ENCODE data around the gene LRRC7.

Gene LRRC7

GRCh38 chr1:69728206-69728605 lies 160.5 kb downstream of the LRRC7 start:
- H3K9me3 ChIP-seq: peaks cover 20% of the 10 kb centered on the region
- no peak overlapping the region for H3K4me3 ChIP-seq
- H3K27me3 ChIP-seq: no peaks in the 10 kb centered on the region
- no peak overlapping the region for H3K4me2 ChIP-seq
- H3K9ac ChIP-seq: no peak overlapping the region
- no peak overlapping the region for H3K27ac ChIP-seq
- no peaks in the 10 kb centered on the region for H3K4me1 ChIP-seq
- no peaks in the 10 kb centered on the region for H4K20me1 ChIP-seq
- no peak for TF ChIP-seq Cebpa-rat (IDR thresholded peaks at IDR 0.05)
- no peaks in the 10 kb centered on the region for H3K36me3 ChIP-seq

GRCh38 chr1:69733061-69733460 lies 165.3 kb downstream of the LRRC7 start:
- TF ChIP-seq Cebpa-rat (IDR thresholded peaks at IDR 0.05): no peak
- Histone ChIP-seq H4K20me1 (no peaks in the 10 kb centered on the region), H3K36me3 (no peaks in the 10 kb centered on the region), H3K4me2 (no peak overlapping the region), H3K4me3 (no peak overlapping the region), H3K9me3 (peaks cover 25% of the 10 kb centered on the region), H3K4me1 (no peaks in the 10 kb centered on the region), H3K27ac (no peak overlapping the region), H3K9ac (no peak overlapping the region), H3K27me3 (no peaks in the 10 kb centered on the region)

DNA sequence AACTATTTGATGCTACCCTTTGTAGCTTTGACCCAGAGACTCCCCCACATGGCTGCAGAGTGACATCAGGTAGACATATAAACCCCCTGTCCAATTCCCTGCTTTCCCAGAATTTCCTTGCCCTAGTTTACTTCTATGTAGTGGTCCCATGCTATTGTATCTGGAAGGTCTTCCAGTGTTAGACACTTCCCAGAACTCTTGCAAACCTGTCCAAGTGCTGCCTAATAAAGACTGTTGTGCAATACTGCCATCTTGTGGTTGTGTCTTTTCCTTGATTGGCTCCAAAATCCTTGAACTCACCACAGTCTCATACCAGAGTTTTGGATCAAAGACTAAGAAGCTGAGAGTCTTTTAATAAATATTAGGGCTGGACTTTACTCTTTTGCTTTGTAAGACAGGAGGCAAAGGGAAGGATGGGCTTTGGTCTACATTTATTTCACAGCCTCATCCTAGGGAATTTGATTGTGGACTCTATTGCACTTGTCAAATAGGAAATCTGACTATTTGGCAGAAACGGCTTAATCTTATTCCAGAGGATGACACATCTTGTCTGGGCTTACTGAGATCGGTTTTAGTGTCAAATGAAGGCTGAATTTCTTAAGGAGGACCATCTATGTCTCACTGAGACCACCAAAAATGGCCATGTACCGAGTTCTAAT lies 169.9 kb downstream of the LRRC7 start:
- H3K4me2 ChIP-seq: no peak overlapping the region
- H3K27ac ChIP-seq: no peak overlapping the region
- H3K27me3 ChIP-seq: no peaks in the 10 kb centered on the region
- no peaks in the 10 kb centered on the region for H3K36me3 ChIP-seq
- H3K4me3 ChIP-seq: no peak overlapping the region
- no peaks in the 10 kb centered on the region for H3K4me1 ChIP-seq
- peak; percentile 44; the same call in 1 of the 2 replicates for TF ChIP-seq Cebpa-rat (IDR thresholded peaks at IDR 0.05)
- H4K20me1 ChIP-seq: no peaks in the 10 kb centered on the region
- no peak overlapping the region for H3K9ac ChIP-seq
- peaks cover 5% of the 10 kb centered on the region; the same call in 1 of the 2 replicates for H3K9me3 ChIP-seq

DNA sequence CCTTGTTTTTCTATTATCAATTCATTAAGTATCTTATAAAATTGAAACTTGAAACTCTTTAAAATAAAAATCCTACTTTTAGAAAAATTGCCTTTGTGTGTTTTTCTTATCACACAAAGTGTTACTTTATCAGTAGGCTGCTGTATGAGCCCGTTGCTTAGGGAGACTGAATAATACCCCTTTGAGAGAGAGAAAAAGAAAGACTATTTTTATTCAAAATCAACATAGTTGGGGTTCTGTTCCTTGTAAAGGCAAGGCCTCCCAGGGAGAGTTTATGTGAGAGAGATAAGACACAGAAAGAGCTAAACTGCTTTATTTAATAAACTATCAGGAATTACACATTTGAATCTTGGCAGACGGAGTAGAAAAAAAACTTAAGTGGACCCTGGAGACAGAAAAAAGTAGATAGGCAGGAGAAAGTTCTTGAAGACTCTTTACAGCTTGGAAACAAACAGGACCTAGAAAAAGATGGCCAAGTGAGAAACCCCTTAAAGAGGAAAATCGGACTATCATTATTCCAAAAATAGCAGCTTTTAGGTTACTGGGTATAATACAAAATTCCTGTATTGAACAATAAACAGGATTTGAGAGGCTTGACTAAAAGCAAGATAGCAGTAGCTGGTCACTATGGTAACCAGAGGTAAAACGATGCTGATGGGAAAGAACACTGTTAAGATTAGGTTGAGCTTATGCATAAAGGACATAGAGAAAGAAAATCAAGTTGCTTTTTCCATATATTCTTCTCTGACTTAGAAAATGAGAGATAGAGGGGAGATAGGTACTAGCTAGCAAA lies 170.9 kb downstream of the LRRC7 start:
- Histone ChIP-seq H3K4me1 (no peaks in the 10 kb centered on the region), H3K9ac (no peak overlapping the region), H3K36me3 (no peaks in the 10 kb centered on the region), H3K4me3 (no peak overlapping the region), H3K4me2 (no peak overlapping the region), H4K20me1 (no peaks in the 10 kb centered on the region), H3K27ac (no peak overlapping the region), H3K27me3 (no peaks in the 10 kb centered on the region), H3K9me3 (peaks cover 5% of the 10 kb centered on the region; the same call in 1 of the 2 replicates)
- TF ChIP-seq Cebpa-rat (IDR thresholded peaks at IDR 0.05): no peak

DNA sequence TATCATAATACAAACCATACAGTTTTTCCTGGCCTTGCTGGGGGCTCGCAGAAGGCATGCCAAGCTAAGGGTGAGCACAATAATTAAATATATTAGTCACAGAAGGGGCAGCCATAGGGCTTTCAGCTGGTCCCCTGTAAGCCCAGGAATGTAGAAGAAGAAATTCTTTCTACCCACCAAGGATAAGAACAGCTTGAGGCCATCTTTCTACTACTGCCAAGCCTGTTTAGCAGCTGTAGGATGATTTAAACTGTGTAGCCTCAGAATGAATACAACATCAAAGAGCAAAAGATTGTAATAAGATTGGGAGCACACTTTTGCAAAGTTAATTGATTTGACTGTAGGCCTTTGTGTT lies 171.5 kb downstream of the LRRC7 start:
- no peaks in the 10 kb centered on the region for H4K20me1 ChIP-seq
- TF ChIP-seq Cebpa-rat (IDR thresholded peaks at IDR 0.05): no peak
- H3K27me3 ChIP-seq: no peaks in the 10 kb centered on the region
- H3K9ac ChIP-seq: no peak overlapping the region
- no peaks in the 10 kb centered on the region for H3K4me1 ChIP-seq
- H3K9me3 ChIP-seq: peaks cover 5% of the 10 kb centered on the region; the same call in 1 of the 2 replicates
- H3K4me3 ChIP-seq: no peak overlapping the region
- no peaks in the 10 kb centered on the region for H3K36me3 ChIP-seq
- H3K27ac ChIP-seq: no peak overlapping the region
- no peak overlapping the region for H3K4me2 ChIP-seq

DNA sequence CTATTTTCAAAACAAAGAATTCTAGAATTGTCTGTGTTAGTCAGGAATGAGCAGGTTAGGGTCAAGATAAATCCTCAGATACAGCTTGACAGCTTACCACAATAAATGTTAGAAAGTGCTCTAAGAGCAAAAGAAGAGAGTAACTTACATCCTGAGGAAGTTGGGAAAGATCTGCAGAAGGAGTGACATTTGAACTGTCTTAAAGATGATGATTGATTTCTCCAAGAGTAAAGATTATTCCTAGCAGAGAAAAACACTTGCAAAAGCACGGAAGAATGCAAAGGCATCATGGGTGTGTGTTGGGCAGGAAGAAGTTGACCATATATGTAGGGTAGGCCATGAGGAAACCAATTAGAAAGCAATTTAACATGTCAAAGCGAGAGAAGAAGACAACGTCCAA lies 175.4 kb downstream of the LRRC7 start:
- no peaks in the 10 kb centered on the region for H3K4me1 ChIP-seq
- no peak for TF ChIP-seq Cebpa-rat (IDR thresholded peaks at IDR 0.05)
- no peaks in the 10 kb centered on the region for H3K36me3 ChIP-seq

GRCh38 chr1:69744381-69744780 lies 176.7 kb downstream of the LRRC7 start:
- Histone ChIP-seq H3K4me1 (no peaks in the 10 kb centered on the region), H3K4me2 (no peak overlapping the region), H3K4me3 (no peak overlapping the region), H4K20me1 (no peaks in the 10 kb centered on the region), H3K9me3 (no peaks in the 10 kb centered on the region), H3K9ac (no peak overlapping the region), H3K27ac (no peak overlapping the region), H3K27me3 (no peaks in the 10 kb centered on the region), H3K36me3 (no peaks in the 10 kb centered on the region)
- no peak for TF ChIP-seq Cebpa-rat (IDR thresholded peaks at IDR 0.05)

More for the DNA sequence above, 175.4 kb downstream of the LRRC7 start:
- Histone ChIP-seq H3K4me3 (no peak overlapping the region), H3K9me3 (no peaks in the 10 kb centered on the region), H3K4me2 (no peak overlapping the region), H3K27ac (no peak overlapping the region), H3K27me3 (no peaks in the 10 kb centered on the region), H4K20me1 (no peaks in the 10 kb centered on the region), H3K9ac (no peak overlapping the region)

GRCh38 chr1:69747207-69747606 lies 179.5 kb downstream of the LRRC7 start:
- H3K4me2 ChIP-seq: no peak overlapping the region
- no peak for TF ChIP-seq Cebpa-rat (IDR thresholded peaks at IDR 0.05)
- H3K4me3 ChIP-seq: no peak overlapping the region
- H3K9ac ChIP-seq: no peak overlapping the region
- no peaks in the 10 kb centered on the region for H4K20me1 ChIP-seq
- H3K4me1 ChIP-seq: no peaks in the 10 kb centered on the region
- H3K27me3 ChIP-seq: no peaks in the 10 kb centered on the region
- H3K27ac ChIP-seq: no peak overlapping the region
- no peaks in the 10 kb centered on the region for H3K36me3 ChIP-seq
- H3K9me3 ChIP-seq: no peaks in the 10 kb centered on the region

DNA sequence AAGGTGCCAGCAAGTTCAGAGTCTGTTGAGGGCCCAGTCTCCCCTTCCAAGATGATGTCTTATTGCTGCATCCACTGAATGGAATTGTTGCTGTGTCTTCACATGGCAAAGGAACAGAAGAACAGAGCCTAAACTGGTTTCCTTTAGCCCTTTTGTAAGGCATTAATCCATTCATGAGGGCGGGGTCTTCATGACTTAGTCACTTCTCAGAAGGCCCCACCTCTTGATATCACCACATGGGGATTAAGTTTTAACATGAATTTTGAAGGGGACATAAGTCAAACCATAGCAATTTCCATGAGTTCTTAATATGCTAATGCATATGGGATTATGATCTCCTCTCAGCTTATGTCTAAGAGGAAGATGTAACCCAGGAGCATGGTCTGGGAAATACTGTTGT lies 182.9 kb downstream of the LRRC7 start:
- H3K4me1 ChIP-seq: no peaks in the 10 kb centered on the region
- H3K27me3 ChIP-seq: no peaks in the 10 kb centered on the region
- no peaks in the 10 kb centered on the region for H3K9me3 ChIP-seq
- no peak overlapping the region for H3K9ac ChIP-seq
- no peak overlapping the region for H3K4me3 ChIP-seq
- H3K27ac ChIP-seq: no peak overlapping the region
- H4K20me1 ChIP-seq: no peaks in the 10 kb centered on the region
- no peak for TF ChIP-seq Cebpa-rat (IDR thresholded peaks at IDR 0.05)
- no peaks in the 10 kb centered on the region for H3K36me3 ChIP-seq
- H3K4me2 ChIP-seq: no peak overlapping the region

DNA sequence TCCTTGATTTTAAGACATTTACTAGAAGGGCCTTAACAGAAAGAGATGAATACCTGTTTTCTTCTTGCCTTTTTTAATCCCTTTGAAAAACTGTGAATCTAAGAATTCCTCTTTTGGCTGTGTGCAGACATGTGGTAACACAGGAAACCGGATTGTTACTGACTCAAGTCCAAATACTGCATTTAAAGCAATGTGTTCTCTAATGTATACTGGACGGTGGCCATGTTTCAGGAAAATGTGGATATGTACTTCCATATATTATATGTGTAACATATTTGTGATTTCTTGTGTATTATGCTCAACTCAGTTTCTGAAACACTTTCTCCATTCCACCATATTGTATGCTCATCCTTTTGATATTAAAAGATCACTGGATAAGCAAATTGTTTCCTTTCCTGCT lies 185.1 kb downstream of the LRRC7 start:
- Histone ChIP-seq H3K9me3 (no peaks in the 10 kb centered on the region), H4K20me1 (no peaks in the 10 kb centered on the region), H3K36me3 (no peaks in the 10 kb centered on the region), H3K27me3 (no peaks in the 10 kb centered on the region), H3K4me1 (no peaks in the 10 kb centered on the region), H3K4me3 (no peak overlapping the region), H3K27ac (no peak overlapping the region), H3K4me2 (no peak overlapping the region), H3K9ac (no peak overlapping the region)
- TF ChIP-seq Cebpa-rat (IDR thresholded peaks at IDR 0.05): no peak
